Caki2 (cell line): ENCODE results near the gene IFITM10. TPM values are rescaled to one million over a fixed set of nuclear protein-coding genes. Genes with fewer than 3 reads are reported as not detected.

Experiments used
- DNase-seq: peaks from one replicate; pipeline ENCODE4 v3.0.0-alpha.2; 2015; ENCODE audit warnings: low read depth
- in situ Hi-C: cut with HindIII; loops from 2 replicates; pipeline ENCODE4 v1.10.0; 2016; ENCODE audit warnings: low sequenced_read_pairs, low pct_unique_long_range_greater_than_20kb, mixed read lengths
- total RNA-seq: library from RNA; depleted of rRNA; stranded (reverse); fragments of >200 nt; shearing (Covaris generic); gene quantifications from 2 replicates; pipeline ENCODE4 v1.2.3, GENCODE V29; 2014; ENCODE audit warnings: low replicate concordance

IFITM10 gene
- total RNA-seq, 1 experiment from 2014 or later, result 2.7 TPM

DNA sequence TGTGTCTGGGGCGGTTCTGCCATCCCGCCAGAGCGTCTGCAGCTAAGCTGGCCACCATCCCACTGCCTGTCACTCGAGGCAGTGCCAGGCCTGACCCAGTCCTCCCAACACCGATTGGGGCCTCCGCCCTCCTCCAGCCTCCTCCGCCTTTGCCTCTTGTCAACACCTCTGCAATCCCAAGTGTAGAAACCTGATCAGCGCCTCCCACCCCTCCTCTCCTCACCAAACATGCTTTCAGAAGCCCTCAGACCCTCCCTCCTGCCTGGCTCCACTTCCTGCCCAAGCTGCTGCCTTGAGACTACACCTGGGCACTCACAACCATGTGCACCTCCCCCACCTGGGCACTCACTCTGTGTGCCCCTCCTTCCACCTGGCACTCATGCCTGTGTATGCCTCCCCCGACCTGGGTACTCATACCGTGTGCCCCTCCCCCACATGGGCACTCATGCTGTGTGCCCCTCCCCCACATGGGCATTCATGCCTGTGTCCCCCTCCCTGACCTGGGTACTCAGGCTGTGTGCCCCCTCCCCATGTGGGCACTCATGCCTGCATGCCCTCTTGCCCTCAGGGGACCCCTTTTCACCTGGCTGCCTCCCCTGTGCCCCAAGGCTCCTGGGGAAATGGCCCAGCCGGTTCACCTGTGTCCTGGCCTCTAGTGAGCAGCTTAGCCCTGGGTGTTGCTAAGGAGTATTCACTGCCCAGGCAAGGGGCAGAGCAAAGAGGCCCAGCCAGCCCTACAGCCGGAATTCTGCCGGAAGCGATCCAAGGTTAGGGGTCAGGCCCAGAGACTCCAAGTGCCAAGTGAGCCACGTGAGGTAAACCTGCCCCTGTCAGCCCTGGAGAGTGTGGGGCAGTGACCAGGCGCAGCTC is 5.5 kb upstream of the IFITM10 start:
- no peak for DNase-seq
- in situ Hi-C loops, result no loop called here

DNA sequence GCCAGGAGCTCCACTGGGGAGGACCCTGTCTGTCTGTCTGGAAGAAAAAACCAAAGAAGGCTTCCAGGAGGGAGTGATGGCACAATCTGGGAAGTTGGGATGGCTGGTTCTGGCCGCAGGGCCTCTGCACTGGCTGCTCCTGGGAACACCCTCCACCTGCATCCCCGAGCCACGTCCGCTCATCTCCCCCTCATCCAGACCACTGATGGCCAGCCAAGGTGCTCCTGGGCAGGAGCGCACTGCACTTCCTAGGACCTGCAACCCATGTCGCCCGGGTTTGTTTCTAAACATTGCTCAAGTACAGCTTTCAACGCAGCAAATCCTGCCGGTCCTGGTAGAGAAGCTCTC is 4.9 kb upstream of the IFITM10 start:
- DNase-seq, result no peak
- in situ Hi-C loops, result no loop called here

DNA sequence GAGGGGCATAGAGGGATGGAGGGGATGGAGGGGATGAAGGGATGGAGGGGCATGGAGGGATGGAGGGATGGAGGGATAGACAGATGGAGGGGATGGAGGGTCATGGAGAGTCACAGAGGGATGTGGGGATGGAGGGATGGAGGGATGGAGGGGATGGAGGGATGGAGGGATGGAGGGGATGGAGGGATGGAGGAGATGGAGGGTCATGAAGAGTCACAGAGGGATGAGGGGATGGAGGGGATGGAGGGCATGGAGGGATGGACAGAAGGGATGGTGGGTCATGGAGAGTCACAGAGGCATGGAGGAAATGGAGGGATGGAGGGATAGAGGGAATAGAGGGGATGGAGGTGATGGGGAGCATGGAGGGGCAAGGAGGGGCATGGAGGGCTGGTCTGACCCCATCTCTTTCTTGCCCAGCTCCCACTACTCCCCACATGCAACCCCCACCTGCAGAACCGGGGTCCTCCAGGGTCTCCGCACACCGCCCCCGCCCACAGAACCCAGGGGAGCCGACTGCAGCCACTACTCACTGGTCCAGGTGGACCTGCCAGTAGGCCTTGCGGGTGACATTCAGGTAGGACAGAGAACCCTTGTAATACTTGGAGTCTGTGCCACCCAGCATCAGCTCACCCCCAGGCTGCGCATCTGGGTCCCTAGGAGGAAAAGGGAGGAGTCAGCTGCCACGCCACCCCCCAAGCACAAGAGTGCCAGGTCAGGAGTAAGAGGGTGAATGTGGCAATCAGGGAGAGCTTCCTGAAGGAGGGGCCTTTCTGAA is 4.2 kb upstream of the IFITM10 start:
- in situ Hi-C loops, result no loop called here
- DNase-seq, result no peak

DNA sequence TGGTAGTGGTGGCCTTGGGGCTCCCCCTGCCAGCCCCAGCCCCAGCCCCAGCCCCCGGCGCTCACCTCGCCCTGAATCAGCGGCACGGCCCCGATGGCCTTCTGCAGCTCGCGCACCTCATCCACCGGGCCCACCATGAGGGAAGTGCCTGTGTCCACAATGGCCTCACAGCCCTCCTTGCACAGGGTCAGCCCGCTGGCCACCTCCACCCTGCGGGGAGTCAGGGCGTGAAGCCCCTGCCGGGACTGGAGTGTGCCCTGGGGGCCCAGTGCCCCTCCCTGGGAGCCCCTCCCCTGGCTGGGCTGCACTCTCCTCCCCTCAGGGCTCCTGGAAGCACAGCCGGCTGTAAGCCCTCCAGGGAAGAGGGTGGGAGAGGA is 3.5 kb upstream of the IFITM10 start:
- in situ Hi-C loops, result no loop called here

DNA sequence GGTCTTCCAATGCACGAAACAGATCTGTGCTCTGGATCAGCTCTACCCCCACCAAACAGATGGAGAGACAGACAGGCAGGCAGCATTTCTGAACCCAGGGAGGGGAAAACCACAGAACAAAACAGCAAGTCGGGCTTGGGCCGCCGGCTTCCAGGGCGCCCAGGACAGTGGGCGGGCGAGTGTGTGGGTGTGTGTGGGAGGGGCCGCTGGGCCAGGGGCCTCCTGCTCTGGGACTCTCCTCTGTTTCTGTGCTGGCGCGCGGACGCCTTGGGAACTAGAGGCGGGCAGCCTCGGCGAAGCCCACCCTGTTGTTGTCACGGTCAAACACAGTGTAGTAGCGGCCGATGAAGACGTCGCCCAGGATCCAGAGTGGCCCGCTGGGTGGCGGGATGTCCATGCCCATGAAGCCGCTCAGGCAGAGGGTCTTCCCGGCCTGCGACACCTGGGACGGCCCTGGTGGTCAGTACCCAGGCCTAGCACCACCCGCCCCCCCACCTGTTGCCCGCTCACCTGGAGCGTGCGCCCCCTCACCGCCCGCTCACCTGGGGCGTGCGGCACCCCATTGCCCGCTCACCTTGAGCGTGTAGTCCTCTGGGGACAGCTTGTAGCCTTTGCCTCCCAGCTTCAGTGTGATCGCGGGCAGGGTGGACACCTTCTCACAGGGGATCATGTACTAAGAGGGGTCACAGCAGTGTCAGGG is 3.0 kb upstream of the IFITM10 start:
- in situ Hi-C loops, result no loop called here
- no peak for DNase-seq

More for the DNA sequence above, 3.5 kb upstream of the IFITM10 start:
- no peak for DNase-seq

DNA sequence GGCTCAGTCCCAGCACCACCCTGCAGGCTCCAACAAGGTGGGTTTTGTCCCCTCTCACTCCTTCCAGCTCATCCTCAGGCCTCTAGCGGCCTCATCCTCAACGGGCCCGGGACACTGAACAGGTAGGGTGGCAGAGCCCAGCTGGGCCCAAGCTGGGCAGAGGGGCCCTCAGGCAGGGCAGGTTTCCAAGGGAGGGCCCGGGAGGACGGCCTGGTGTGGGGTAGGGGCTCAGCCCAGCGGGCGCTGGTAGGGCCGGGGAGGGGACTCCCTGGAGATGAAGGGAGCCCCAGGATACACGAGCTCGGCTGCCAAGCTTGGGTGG is 2.5 kb upstream of the IFITM10 start:
- in situ Hi-C loops, result no loop called here
- DNase-seq, result no peak

DNA sequence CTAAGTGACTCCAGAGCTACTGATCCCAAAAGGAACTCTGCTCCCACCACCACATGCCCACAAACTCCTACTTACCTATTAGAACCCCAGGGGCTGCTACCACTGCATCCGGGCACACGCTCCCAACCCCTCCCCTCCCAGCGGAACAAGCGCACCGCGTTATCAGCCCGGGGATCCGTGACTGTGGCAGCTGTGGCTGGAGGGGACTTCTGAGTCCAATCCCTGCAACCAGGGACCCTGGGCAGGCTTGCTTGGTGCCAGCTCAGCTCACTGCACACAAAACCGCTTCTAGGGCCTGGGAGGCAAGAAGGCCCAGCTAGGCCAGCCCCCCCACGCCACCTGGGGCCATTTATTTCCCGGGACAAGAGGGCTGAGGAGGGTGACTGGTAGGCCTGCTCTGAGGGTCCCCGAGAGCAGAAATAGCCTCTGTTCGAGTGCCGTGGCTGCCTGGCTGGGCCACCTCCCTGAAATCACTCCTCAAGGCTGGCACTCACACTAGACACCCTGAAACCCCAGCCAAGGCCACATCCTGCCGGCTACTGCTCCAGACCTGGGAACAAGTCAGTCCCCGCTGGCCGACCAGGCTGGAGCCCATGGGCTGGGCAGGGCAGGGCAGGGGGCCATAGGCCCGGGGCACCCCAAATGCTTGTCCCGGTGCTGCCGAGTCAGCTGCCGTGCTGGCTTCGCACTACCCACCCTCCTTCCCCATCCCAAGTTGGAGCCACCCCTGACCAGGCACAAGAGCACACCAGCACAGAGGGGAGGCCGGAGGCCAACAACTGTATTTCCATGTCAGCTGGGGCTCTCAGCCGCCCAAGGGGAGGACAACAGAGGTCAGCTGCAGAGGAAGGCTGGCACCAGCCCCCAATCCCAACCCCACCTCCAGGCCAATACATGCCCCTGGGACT is 1.9 kb upstream of the IFITM10 start:
- DNase-seq, result no peak
- in situ Hi-C loops, result no loop called here

DNA sequence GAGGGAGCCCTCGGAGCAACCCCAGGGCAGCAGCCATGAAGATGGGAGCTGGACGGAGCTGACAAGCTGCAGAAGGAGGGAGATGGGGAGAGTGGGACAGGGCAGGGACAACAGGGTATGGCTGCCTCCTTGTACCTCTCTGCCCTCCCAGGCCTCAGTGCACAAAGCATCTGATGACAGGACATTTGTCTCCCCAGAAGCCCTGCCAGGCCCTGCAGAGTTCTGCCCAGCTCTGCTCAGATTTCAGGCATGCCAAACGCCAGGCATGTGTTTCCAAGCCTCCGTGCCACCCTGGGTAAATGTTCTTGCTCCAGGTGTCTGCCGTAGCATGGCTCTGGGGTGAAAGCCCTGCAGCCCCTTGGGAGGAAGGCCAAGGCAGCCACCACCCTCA is 1.1 kb upstream of the IFITM10 start:
- peak; percentile 27 for DNase-seq
- in situ Hi-C loops, result no loop called here

DNA sequence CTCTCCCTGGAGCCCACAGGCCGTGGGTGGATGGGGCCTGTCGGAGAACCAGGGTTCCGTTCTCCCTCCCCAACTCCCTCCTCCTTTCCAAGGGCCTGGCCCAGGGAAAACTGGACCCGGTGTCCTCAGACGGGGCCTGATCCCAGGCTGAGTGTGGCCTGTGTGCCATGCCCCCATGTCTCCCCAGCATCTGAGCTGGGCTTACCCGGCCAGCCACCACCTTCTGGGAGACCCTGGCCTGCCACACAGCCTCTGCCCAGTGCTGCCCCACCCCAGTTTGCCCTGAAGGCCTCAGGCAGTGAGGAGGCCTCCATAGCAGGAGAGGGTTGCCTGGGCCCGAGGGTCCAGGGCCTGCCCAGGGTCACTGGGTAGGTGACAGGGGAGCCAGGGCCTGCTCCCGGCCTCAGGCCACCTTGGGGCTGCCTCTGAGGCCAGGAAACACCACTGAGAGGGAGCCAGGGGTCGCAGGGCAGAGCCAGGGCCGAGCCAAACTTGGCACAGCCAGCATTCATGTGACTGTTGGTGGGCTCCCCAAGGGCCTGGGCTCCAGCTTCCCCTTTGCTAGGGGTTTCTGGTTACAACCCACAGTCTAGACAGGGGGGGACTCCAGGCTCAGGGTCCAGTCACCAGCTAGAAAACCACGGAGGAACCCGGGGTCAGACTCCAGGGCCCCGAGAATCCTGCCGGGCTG is 590 bp upstream of the IFITM10 start:
- in situ Hi-C loops, result no loop called here
- peak; percentile 31 for DNase-seq

DNA sequence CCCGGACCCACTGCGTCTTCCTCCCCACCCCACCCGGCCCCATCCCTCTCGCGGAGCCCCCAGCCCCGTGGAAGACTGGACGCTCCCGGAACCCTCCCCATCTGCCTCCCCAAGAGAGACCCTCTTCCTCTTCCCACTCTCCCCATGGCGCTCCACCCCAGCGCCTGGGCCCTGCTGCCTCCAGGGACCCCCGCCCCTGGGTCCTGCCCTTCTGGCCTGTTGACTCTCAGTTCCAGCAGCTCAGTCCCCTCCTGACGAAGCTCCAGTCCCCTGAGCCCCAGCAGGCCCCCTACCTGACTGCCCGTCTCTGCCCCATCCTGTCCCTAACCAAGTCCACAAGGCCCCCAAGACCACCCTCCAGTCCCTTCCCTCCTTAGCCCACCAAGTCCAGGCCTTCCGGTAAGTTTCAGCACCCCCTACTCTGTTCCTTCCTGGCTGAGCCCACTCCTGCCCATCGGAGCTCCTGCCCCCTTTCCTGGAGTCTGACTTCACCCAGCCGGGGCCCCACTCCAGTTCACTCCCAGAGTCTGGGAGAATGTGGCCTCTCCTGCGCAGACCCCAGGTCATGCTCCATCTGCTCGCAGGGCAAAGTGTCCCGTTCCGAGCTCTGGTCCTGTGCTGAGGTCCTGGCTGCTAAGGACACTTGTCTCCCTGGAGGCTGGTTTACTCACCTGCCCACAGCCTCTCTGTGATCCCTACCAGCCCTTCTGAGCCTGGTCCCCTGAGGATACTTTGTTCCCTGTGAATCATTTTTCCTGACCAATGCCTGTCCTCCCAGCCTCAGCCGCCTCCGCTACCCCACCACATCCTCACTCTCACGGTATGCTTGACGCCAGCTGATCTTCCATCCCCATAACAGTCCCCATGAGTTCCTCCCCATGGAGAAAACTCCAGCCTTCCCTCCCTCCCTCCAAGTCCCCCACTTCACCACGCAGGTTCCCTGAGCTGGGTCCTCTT is 722 bp downstream of the IFITM10 start:
- in situ Hi-C loops, result no loop called here
- DNase-seq, result peak; percentile 77

DNA sequence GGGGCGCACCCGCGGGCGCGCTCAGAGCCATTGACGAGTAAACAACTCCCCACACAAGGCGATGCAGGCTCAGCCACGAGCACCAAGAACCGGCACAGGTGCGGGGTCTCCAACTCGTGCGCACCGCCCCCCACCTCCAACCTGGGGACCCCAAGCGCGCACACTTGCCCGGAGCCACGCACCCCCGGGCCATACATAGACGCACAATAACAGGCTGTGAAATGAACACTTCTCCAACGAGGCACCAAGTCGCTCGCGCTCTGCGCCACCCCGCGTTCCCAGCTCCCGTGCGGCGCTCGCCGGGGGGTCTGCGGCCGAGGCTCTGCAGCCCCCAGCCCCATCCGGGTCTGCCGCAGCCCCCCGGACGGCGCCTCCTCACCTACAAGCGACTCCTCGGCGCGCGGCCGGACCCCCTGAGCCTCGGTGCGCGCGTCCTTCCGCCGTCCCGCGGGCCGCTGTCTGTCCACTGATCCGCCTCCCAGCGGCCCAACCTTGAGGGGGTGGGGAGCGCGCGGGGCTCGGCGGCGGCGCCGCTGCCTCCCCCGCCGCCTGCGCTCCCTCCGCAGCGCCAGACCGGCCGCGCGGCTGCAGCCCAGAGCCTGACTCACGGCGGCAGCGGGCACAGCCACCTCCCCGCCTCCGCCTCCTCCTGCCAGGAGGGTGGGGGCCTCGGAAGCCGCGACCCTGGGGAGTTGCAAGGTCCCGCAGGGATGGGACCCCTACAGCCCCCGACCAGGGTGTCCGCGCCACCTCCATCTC is 1.6 kb downstream of the IFITM10 start:
- in situ Hi-C loops, result no loop called here
- peak; percentile 57 for DNase-seq

DNA sequence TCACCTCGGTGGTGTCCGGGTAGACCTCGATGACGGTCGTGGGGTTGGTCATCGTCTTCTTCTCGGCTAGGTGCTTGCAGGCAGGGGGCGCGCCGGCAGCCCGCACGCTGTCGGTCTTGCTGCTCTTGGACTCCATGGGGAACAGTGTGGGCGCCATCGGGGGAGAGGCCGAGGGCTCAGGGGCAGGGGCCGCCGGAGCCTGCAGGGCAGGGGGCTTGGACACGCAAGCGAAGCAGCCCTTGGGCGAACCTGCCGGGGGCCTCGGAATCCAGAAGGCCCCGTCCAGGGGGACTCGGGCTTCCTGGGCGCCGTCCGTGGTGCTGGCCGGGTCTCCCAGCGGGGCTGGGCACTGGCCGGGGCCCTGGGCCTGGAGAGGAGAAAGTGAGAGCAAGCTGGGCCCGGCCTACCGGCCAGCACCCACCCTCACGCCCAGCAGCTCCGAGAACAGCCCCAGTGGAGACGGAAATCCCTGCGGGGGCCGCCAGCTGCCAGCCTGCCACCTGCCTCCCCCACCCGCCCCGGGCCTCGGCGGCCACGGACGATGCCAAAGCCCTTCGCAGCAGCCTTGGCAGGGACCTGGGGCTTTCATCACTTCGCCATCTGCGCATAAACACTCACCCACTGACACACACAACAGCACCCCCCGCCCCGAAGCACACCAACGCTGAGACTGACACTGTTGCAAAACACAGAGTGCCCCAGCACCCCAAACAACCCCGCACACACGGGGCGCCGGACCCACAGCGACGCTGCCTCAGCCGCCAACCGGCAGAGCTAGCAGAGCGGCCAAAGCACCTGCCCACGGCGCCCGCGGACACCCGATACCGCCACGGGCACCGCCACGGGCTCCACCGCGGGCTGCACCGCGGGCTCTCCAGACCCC is 2.4 kb downstream of the IFITM10 start:
- in situ Hi-C loops, result no loop called here
- no peak for DNase-seq

DNA sequence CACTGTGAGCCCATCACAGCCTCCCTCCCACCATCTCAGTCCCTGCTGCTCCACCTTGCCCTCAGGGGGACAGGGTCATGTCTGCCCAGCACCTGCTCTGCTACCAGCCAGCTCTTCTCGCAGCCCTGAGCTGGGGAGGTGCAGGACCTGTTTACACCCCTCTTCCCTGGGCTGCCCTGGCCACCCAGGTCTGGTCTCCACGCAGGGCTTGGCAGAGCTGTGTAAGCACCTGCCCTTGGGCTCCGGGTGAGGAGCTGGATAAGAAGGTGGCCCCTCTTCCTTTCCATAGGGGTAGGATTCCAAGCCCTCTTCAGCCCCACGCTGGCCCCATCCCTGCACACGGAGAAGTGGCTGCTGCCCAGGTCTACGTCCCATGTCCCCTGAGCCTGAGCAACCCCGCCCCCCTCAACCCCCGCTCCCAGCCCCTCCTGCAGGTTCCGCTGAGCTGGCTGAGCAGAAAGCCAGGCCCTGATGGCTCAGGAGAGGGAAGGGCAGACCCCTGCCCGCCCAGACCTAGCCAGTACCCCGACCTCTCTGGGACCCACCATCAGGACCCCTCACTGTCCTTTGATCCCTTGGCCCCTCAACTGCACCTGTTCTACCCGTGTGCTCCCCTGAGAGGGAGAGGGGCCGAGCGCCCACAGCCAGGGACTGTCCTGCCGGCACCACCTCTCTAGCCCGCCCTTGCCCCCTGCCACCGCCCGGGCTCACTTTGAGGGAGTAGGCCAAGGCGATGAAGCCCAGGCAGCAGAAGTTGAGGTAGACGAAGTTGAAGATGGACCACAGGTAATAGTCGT is 3.2 kb downstream of the IFITM10 start:
- in situ Hi-C loops, result no loop called here
- DNase-seq, result no peak

DNA sequence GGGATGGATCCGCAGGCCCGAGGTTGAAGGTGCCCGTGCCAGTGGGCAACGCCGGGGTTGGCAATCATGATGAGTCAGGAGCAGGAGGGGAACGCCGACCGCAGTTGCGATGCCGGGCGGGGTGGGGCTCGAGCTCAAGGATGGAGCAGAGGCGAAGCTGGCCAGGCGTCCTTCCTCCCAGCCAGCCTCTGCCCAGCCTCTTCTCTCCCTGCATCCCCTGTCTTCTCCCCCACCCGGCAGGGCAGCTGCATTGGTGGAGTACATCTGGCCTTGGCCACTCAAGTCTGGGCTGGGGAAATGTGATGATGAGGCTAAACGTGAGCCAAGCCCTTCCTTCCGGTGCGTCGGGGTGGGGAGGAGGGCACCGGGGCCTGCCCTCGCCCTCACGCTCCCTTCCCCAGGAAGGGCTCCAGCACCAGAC is 3.9 kb downstream of the IFITM10 start:
- no peak for DNase-seq
- in situ Hi-C loops, result no loop called here
